GM18873 (cell line): Measurements from ENCODE around the gene AIDA.

ENCODE experiments used
- ATAC-seq: cut with Tn5 transposase; IDR thresholded peaks from one replicate; pipeline ENCODE4 v1.9.1; 2021; ENCODE audit warnings: mild to moderate bottlenecking, moderate library complexity, moderate number of reproducible peaks; ENCODE audit not compliant: unreplicated experiment, low FRiP score

AIDA gene

DNA sequence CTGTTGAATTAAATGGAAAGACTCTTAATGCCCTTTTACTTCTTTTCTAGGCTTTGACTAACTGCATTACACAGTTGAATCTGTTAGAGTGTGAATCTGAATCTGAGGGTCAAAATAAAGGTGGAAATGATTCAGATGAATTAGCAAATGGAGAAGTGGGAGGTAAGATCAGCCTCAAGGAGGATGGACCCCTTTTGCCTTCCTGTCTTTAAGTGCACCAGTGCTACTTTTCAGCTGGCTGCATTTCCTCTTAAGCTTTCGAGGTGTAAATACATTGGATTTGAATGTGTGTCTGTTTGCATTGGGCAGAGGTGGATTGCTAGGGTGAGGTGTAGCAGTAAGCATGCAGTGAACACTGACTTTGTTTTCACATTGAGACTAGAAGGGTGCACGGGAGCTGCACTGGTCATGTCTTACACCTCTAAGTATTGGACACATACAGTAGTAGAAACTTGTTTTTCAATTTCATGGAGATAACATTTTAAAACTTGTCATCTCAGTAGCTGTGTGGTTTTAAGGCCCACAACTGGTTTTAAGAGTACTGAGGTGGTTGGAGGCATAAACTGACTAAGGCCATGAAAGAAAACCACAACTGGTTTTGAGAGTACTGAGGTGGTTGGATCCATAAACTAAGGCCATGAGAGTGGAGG is 59.0 kb downstream of the AIDA start:
- peak; percentile 57 for ATAC-seq

DNA sequence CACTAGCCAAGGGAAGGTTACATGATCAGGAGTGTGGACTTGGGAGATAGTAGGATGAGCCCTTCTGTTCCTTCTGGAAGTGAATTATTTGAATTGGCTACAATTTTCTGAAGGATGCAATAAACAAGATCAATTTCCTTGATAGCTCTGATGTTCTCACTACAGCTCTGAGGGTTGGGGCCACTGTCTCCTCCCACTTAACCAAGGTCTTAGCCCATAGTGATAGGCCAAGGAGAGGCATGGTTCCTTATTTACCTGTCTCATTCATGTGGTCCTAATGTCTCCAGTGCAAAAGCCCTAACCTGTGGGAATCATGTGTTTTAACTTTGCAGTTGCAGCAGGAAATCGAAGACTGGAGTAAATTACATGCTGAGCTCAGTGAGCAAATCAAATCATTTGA is 59.6 kb downstream of the AIDA start:
- no peak for ATAC-seq

DNA sequence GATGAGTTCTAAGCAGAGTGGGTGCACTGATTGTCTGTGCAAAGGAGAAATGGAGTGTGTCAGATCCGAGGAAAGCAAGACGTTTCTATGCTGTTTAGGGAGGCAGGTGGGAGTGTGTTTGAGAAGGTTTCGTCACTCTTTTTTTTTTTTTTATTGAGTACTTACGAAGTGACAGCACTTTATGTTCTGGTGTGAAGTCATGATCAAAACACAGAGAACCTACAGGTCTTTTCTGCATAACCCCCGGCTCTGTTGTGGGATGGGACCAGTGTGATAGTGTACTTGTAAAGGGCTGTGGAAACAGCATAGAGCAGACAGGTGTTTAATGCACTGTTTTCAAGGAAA is 67.7 kb downstream of the AIDA start:
- ATAC-seq, result no peak

DNA sequence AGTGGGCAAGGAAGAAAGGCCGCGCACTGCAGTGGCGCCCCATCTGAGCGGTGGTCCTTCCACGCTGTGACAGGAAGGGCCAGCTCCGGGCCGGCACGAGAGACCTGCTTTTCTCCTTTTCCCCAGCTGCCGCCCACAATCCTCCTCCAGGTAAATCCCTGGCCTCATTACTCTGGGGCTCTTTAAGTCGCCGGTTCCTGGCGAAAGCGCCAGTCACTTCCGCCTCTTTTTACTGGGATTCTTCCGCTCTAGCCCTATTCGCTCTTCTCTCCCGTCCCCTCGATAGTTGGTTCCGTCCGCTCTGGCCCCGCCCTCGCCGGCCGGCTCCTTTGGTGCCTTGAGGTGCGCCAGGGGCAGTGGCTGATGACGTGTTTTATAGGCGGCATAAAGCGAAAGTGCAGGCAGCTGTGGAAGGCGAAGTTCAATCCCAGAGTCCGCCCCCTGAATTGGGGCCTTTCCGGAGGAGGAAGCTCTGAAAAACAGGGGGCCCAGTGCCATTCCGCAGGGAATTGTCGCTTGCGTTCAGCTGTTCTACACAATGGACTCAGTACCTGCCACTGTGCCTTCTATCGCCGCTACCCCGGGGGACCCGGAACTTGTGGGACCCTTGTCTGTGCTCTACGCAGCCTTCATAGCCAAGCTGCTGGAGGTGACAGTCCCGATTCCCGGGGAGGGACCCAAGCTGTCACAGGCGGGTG is 68.2 kb downstream of the AIDA start:
- peak; percentile 95 for ATAC-seq

DNA sequence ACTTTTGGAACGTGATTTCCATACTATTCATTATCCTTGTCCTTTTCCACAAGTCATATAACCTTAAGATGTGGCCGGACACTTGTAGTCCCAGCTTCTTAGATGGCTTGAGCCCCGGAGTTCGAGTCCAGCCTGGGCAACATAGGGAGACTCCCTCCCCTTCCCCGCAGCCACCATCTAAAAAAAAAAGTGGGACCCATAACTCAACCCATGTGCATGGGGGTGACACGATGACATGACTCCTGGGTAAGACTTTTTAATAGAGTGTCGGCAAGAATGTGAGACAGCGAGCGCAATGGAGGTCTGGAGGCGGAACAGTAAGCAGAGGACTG is 68.7 kb downstream of the AIDA start:
- ATAC-seq, result no peak

DNA sequence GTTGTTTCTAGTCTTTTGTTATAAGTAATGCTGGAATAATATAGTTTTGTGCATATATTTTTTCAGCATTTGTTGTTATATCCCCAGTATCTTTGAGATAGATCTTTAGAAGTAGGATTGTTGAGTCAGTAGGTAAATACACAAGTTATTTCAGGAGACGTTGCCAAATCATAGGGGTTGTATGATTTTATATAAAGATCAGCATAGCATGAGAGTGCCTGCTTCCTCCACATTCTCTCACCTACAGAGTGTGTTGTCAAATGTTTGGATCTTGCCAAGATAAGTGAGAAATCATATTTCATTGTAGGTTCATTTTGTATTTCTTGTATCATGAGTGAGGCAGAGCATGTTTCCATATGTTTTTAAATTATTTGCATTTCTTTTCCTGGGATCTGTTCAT is 69.8 kb downstream of the AIDA start:
- no peak for ATAC-seq

DNA sequence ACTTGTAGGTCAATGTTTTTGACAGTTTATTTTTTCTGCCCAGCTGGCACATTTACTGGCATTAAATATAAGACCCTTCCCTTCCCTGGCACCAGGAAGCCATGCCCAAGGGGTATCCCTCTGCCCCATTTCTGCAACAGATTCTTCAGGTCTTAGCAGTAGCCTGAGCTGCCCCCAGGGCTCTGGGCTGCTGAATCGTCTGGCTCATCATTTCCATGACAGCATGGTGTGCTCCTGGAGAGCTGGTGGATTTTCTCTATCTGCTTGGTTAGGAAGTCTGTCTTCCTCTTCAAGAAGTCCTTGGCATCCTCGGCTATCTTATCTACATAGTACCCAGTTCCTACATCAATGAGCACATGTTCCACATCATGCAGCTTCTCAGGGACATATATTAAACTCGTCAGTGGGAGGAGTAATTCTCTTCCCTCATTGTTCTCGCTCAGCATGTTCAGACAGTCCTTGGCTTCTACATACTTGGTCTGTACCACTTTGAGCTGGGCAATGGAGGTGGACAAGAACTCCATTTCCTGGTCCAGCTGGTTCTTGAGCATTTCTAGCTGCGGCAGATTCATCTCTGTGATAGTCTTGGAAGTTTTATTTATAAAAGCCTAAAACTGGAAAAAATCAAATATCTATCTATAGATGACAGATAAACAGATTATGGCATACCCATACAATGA is 70.9 kb downstream of the AIDA start:
- no peak for ATAC-seq

DNA sequence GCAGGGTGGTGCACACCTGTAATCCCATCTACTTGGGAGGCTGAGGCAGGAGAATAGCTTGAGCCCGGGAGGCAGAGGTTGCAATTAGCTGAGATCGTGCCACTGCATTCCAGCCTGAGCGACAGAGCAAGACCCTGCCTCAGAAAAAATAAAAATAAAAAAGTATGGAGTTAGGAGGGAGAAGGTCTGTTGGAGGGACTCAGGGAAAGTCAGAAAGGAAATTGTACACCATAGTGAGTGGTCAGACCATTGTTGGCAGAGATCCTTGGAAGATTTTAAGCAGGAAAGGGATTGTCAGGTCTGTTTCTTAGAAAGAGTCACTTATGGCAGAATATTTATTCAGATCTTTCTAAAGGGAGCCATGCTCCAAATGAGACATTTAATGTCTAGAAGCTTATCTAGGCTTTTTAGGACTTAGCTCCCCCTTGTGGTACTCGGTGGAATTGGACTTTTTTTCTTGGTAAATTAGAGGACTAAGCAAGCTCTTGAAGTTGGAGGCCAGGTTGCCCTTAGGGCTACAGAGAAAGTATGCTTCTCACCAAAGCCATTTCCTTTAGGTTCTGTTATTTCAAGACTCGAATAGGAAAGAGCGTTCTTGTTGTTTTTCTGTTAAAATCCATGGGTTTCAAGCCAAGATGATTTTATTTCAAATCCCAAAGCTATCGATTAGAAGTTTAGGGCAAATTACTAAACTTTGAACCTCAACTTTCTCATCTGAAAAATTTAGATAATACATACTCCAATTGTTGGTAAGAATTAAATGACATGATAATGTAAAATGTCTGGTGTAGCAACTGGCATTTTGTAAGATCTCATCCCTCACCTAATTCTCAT is 77.9 kb downstream of the AIDA start:
- ATAC-seq, result no peak

DNA sequence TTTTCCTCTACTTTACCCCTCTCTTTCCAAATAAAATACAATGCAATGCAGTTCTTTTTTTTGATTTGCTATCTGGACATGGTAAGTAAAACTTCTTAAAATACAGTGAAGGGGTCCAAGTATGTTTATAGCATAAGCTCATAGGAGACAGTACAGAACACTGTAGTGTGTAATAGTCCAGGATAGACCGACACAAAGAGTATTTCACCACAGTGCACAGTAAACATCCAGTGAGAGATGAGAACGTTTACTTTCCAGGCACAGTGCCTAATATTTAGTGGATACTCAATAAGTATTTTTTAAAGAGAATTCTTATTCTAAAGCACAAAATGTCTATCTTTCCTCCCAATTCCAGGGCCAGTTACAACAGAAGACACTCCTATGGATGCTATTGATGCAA is 79.5 kb downstream of the AIDA start:
- ATAC-seq, result no peak

DNA sequence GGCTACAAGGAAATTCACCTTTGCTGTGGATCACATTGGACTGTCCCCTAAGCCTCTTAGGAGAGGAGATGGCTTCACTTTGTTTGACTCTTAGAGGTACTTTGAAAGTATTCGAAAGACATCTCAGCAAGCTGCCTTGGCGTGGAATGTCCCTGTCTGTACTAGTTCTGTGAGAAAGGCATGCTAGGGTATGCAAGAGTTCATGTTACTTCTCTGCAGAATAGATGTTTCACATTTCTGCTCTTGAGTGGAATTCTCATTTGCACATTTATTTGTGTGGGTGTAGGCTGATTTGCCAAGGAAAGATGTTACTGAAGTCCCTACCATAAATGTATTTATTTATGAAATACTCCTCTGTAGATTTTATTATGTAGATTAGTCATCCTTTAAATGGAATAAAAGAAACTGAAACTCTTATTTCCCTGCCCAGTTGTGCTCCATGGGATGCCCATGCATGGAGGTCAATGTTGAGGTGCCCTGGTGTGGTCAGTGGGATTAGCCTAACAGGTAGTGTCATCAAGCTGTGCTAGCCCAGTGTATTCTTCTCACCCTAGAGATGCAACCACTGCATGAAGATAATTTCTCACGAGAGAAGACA is 80.6 kb downstream of the AIDA start:
- ATAC-seq, result no peak

DNA sequence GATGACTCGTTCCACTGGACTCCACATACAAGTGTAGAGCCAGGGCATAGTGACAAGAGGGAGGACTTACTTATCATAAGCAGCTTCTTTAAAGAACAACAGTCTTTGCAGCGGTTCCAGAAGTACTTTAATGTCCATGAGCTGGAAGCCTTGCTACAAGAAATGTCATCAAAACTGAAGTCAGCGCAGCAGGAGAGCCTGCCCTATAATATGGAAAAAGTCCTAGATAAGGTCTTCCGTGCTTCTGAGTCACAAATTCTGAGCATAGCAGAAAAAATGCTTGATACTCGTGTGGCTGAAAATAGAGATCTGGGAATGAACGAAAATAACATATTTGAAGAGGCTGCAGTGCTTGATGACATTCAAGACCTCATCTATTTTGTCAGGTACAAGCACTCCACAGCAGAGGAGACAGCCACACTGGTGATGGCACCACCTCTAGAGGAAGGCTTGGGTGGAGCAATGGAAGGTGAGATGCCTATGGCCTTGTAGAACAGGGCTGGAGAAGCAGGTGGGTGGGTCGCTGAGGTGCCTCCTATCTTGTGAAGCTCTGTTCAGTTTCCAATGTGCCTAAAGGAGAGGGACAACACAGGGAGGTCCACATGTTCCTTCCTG is 82.3 kb downstream of the AIDA start:
- ATAC-seq, result no peak

DNA sequence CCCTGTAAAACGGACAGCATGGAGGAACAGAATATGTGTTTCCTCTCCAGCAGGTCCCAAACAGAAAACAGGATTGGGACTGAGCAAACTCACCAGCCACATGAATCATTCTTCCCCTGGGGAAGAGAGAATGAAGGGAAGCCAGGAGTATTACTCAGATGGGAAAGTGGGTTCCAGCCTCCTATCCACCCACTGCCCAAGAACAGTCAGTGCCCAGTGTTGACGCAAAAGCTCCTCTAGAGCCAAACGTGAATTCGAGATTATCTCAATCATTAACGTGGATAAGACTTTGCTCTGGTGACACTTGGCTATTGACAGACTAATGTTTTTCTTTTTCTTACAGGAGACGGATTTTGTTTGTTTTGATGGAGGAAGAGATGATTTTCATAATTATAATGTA is 85.1 kb downstream of the AIDA start:
- ATAC-seq, result no peak

DNA sequence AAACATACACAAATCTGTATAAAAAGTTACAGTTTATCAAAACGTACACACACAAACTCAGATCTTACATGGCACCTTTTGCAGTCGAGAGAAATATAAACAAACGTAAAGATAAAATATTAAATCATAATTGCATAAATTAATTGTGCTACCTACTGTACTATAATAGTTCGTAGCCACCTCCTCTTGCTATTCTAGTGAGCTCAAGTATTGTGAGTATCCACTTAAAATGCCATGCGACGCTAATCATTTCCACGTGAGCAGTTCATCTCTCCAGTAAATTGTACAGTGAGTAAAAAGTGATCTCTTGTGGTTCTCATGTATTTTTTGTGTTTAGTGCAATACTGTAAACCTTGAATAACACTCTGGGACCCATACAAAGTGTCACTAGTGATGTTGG is 88.1 kb downstream of the AIDA start:
- ATAC-seq, result no peak

DNA sequence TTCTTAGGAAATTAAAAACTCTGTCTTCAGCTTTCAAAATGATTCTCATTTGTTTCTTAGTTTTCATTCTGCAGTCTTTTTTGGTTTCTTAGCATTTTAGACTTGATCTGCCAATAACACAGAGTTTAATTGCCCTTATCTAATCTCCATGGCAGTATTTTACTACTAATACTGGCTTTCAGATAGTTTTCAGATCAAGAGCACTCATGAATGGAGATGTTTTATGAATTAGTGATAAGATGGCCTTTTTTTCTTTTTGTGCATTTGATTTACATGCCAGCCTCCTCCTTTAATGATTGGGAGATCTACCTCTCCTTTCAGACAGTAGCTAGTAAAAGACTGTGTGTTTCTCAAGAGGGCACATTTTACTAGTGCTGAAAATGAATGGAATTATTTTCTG is 88.8 kb downstream of the AIDA start:
- no peak for ATAC-seq

DNA sequence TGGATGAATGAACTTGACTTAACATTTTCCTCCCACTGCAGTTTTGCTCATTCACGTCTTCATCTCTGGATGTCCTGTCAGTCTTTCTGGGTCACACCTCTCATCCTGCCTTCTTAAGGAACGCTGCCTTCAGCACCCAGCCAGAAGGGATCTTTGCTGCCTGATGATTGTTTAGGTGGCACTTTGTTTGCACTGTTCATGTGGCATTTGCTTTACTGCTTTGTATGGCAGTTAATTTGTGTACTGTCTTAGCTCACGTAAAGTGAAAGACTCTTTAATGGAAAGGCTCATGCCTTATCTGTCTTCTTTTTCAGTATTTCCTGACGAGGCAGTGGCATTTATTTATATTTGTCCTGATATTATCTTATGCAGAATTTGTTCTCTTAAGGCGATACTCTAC is 89.5 kb downstream of the AIDA start:
- ATAC-seq, result no peak

DNA sequence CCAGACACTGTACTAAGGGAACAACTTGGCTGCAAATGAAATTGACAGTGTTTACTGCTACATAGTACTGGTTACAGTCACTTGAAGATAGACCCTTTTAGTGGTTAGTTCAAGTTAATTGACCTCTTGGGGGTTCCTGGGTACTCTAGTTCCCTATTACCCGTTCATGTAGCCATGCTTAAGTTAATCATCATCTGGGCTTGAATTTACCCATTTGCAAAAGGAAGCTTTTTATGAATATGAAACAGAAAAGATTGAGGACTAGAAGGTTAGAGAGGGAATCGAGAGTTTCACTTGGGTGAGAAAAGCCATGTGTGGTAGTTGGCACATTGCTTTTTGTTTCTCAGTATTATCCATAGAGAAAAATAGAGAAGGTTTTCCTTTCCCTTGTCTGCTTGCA is 91.7 kb downstream of the AIDA start:
- no peak for ATAC-seq

DNA sequence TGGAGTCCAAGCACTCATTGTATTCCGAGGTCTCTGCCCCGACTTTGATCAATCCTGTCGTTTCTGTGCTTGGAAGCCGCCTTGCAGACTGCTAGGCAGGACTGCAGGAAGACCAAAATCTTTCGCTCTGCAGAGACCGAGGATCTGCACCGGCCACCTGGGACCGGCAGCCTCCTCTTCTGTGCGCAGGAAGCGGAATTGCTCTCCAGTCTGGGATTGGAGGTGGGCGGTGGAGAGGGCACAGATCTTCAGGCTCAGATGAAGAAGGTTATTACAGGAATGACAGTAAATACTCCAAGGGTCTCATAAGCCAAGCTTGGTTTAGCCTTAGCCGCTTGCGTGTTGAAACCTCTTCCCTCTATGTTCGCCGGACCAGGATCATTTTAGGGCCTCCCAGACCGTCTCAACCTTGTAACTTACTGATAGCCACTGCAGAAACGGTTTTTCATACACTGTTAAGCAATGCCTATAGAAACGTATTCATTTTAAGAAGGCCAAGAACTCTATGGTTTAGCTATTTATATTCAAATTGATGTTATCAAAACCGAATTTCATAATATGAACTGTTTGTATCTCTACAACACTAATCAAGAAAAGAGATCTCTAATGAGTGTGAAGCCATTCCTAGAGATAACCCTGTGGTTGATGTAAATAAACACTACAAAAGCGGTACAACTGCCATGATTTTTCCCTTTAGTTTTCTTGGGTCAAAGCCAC is 93.3 kb downstream of the AIDA start:
- no peak for ATAC-seq
